Measurements from ENCODE around the gene PTP4A2.

Gene PTP4A2

DNA sequence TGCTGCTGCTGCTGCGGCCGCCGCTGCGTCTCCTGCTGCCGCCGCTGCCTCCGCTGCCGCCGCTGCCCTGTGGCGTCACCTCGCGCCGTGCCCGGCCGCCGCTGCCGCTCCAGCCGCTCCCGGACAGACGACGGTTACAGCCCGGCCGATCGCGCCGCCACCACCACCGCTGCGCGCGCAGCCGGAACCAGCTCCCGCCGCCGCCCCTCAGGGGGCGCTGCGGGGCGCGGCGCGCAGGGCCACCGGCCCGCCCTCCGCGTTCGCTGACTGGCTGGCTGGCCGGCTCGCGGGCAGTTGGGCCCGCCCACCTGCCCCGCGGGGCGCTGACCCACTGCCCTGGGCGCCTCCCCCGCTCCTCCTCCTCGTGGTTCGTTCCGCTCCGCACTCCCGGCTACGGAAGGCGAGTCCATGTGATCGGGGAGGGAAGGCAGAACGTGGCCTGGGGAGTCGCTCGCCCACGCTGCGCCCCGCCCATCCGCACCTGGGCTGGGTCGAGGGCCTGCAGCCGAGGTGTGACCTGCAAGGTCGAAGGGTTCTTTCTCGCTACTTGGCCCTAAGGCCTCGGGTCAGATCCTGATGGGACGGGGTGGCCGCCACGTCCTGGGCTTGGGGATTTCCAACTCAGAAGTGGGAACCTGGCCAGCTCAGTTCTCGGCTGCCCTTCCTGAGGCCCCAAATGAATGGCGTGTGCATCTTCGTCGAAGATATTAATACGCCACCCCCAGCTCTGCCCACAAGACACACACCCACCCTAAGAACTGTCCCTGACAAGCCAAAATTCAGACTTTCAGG is at the start of gene PTP4A2:
Gene PTP4A2 (minus strand): TSS at position 185 of the 792 bp plus-strand sequence. CDS start 19,303 bp downstream, outside the sequence.
- DNase-seq (ENCODE audit: low read depth): peak; percentile 76

DNA sequence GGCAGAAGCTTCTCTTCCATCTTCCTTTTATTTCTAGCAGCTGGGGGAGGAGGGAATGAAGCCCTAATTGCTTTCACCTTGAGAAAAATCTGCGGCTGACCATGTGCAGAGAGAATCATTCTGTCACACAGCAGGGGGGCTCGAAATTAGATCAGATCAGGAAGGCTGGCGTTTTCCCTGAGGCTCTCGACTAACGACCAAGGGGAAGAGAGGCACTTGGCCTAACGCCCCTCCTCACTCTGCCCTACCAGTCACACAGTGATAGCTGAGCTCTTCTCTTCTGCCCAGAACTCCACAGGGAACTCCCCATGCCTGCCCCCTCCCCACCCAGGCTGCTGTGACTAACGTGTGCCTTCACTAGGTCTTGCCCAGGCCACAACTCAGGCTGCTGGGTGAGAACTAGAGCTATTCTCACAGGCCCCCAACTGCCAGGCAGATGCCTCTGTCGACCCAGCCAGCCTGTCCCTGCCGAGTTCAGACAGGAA is 49.0 kb upstream of the PTP4A2 start:
- DNase-seq (ENCODE audit: low read depth): no peak

DNA sequence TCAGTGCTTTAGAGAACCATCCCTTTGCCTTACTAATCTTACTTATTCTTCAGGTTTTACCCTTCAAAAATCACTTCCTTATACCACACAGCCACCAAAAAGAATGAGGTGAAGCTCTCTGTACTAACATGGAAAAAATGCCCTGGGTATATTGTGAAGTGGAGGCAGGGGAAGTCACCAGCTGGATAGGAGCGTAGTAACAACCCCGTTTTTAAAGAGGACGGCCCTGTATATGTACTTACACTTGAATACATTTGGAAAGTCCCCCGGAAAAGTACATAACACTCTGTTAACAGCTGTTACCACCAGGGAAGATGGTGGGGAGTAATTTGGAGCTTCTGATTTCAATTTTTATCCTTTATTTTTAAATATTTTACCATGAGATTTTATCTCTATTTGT is 47.3 kb upstream of the PTP4A2 start:
- no peak for DNase-seq (ENCODE audit: low read depth)

DNA sequence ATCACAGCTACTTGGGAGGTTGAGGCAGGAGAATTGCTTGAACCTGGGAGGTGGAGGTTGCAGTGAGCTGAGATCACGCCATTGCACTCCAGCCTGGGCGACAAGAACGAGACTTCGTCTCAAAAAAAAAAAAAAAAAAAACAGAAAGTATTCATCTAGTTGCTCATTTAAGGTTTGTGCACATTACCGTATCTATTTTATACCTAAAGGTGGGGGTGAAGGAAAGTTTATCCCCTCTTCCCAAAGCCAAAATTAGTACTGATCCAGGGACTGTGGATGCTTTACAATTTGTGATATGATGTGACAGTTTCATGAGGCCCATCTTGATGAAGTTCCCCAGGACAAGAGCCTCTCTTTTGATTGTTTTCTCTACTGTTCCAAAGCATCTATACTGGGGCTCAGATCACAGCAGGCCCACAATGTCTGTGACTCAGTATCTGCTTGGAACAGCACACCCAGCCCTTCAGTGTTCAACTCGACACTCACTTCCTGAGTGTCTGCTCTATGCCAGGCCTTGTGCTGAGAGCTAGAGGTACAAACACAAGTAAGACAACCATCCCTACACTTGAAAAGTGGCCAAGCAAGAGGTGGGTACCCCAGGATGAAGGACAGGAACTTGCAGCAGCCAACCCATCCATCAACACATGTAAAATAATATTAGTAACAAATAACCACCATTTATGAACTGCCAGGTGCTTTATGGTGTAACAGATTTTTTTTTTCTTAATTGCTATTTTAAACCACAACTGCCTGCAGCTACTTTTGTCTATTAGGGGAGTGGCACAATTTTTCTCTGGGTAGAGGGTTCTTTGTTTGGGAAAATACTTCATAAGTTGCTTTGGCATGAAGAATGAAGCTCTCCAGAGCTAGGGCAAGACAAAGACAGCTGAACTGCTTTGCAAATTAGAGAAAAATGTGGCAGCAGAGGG is 46.5 kb upstream of the PTP4A2 start:
- DNase-seq (ENCODE audit: low read depth): peak; percentile 29

DNA sequence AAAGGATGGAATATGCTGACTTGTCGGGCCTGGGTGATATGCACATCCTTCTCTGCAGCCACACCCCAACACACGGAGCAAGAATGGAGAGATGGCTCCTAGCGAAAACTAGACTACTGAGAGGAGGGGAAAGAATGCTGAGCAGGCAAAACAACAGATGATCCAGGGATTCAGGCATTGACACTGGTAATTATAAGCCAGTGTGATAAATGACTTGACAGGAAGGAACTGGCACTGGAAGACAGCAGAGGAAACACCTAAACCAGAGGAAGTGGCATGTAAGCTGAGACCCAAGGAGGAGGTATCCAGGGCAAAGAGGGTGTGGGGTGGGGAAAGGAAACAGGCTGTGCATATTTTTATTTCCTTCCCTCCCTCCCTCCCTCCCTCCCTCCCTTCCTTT is 43.8 kb upstream of the PTP4A2 start:
- DNase-seq (ENCODE audit: low read depth): no peak

DNA sequence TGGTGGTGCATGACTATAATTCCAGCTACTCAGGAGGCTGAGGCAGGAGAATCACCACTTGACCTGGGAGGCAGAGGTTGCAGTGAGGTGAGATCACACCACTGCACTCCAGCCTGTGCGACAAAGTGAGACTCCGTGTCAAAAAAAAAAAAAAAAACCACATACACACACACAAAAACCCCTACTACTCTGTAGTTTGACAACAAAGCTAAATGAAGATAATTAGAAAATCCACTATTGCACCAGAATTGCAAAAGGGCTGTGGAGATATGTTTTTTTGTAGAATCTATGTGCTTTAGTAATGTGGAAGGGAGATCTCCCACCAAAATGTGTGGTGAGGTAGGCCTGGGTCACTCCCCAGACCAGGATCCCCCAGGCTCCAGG is 43.3 kb upstream of the PTP4A2 start:
- no peak for DNase-seq (ENCODE audit: low read depth)

DNA sequence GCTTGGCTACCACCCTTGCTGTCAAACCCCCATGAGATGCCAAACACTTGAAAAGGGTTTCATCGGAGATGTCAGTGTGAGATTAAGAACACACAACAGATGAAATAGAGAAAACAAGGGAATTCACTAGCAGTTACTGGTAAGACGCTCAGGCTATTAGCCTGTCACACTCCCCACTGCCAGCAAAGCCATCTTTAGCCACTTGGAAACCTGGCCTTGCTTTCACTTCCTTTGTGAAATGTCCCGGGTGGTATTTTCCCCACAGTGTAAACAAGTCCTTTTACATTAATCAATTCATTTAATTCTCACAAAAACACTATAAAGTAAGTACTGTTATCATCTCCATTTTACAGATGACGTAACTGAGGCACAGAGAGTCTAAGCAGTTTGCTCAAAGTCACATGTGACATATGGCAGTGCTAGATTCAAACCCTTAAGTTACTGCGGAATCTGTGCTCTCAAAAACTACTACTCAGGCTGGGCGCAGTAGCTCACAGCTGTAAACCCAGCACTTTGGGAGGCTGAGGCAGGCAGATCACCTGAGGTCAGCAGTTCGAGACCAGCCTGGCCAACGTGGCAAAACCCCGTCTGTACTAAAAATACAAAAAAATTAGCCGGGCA is 42.8 kb upstream of the PTP4A2 start:
- no peak for DNase-seq (ENCODE audit: low read depth)

DNA sequence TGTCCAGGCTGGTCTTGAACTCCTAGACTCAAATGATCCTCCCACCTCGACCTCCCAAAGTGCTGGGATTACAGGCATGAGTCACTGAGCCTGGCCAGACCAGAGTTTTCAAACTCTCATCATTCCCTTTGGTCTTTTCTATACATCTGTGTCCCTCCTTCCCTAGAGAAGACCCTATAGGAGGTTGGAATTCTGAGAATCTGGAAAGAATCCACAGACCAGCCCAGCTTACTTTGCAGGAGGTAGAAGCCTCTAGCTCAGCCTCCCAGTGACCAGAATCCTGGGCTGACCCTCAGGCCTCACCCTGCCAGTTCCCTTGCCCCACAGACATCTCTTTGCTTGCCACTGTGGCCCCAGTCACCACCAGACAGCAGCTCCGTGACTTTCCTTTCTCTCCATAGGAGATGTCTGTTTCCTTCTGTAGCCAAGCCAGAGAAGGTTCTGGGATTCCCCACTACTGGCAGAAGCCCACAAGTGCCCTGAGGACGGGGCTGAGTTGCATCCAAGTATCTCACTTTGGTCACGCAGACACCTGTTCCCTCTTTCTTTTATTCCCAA is 40.8 kb upstream of the PTP4A2 start:
- DNase-seq (ENCODE audit: low read depth): no peak

DNA sequence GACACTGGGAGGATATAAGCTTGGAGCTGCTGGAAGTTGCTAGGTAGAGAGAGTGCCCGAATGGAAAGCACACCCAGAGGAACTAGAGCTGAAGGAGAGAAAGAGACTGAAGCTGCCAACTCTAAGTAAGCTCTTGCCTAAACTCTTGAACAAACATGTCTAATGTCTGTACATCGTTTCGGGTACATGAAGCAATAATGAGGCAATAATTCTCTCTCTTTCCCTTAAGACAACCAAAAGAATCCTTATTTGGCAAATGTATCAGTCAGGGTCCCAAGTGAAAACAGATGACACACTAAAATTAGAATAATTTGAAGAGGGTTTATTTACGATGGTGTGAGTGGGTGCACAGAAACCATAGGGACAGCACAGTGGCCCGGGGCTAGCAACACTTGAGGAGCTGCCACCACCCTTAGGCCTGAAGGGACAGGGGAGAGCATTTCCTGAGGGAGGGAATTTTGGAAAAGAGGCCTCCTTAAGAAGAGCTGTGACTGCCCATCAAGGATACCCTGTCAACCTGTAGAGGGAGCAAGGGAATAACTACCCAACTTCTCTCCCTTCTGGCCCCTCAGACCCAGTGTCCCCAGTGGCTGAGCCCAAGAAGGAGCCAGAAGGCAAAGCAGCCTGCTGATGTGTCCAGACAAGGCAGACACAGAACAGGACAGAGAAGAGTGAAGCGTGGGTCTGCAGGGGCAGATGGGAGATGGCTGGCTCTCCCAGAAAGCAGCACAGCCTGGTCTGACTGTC is 39.4 kb upstream of the PTP4A2 start:
- no peak for DNase-seq (ENCODE audit: low read depth)

DNA sequence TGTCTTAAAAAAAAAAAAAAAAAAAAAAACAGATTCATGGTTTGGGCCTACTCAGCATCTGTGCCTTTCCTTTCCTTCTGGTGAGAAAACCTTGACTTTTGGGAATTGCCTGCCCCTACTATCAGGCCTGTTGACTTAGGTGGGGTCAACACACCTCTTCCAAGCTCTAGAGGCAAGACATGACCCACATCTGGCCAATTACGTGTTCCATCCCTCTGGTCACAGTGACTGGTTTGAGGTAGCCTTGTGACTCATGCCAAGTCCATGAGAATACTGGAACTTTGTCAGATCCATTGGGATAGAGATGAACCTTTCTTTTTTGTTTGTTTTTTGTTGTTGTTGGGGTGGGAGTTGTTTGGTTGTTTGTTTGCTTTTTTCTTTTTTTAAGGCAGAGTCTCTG is 38.2 kb upstream of the PTP4A2 start:
- DNase-seq (ENCODE audit: low read depth): no peak

DNA sequence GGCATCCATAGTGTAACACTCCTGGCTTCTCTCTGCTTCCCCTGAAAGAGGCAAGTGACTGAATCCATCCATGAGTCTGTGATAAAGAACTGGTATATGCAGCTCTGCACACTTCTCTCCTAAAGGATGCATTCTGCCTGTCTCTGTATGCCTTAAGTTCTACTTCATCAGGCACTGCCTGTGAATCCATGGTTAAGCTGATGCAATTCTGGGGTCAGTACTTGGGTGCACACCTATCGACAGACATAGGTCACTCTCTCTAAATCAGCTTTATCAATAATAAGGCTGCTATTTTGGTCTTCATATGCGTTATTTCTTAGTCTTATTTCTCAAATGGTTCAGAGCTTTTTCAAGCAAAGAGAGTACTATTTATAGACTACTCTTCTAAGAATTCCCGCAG is 32.7 kb upstream of the PTP4A2 start:
- no peak for DNase-seq (ENCODE audit: low read depth)

DNA sequence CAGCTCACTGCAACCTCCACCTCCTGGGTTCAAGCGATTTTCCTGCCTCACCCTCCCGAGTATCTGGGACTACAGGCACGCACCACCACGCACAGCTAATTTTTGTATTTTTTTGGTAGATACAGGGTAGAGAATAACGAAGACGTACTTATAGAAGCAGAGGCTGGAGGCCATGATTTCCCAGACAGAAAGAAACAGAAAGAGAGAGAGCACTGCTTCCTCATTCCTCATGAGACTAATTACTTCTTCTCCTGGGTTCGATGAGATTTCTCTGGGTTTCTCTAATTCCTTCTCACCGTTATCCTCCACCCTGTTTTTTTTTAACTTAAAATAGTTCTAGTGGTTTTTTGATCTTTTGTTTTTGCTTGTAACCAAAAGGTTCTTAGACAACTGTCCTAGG is 23.4 kb upstream of the PTP4A2 start:
- DNase-seq (ENCODE audit: low read depth): no peak

DNA sequence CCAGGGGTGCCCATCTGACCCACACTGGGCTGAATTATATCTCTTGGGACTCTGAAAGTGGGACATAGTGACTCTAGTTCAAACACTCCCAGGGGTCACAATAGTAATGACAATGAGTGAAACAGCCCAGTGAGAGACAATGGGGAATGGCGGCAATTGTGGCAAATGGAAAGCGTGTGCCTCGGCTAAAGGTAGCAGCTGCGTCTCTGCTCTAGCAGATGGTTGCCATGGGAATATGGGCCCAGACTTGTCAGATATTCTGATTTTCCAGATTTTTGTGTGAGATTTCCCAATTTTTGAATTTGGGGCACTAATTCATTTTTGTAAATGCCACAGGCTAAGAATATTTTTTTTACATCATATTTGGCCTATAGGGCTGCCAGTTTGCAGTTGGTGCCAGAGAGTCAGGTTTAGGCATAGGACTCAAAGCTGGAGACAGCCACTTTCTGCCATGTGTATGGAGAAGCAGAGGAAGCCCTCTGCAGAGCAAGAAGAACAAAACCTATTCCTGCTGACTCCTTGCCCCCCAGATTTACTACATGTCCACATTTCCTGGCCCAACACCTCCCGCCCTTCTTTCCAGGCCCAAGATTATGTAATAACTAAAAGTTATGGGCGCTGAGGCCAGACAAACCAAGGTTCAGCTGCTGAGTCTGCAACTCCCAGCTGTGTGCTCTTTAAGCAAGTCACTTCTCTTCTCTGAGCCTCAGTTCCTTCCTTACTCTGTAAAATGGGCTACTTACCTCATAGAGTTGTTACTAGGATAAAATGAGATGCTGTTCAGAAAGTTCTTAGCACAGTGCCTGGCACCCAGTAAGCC is 21.6 kb upstream of the PTP4A2 start:
- DNase-seq (ENCODE audit: low read depth): no peak

DNA sequence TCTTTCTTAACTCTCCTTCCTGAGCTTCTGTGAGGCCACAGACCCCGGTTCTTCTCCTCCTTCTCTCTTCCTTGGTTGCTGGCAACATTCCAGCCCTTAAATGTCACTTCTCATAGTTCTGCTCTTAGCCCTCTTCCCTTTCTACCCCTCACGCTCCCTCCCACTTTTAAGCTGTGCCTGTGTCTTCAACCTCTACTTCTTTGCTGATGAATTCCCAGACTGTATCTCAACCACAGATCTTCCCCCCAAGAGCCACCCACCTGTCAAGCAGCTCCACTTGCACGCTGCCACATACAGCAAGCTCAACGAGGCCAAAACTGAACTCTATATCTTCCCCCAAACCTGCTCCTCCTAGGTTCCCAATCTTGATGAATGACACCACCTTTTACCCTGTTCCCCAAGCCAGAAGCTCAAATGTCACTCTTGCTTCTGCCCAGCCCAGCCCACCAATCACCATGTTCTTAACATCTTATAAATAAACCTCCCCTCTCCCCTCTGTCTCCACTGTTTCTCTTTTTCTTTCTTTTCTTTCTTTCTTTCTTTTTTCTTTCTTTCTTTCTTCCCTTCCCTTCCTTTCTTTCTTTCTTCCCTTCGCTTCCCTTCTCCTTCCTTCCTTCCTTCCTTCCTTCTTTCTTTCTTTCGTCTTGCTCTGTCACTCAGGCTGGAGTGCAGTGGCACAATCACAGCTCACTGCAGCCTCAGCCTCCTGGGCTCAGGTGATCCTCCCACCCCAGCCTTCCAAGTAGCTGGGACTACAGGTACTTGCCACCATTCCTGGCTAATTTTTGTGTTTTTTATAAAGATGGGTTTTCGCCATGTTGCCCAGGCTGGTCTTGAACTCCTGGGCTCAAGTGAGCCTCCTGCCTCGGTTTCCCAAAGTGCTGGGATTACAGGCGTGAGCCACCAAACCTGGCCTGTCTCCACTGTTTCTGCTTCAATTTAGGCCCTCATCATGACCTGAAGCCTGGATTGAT is 19.8 kb upstream of the PTP4A2 start:
- no peak for DNase-seq (ENCODE audit: low read depth)

DNA sequence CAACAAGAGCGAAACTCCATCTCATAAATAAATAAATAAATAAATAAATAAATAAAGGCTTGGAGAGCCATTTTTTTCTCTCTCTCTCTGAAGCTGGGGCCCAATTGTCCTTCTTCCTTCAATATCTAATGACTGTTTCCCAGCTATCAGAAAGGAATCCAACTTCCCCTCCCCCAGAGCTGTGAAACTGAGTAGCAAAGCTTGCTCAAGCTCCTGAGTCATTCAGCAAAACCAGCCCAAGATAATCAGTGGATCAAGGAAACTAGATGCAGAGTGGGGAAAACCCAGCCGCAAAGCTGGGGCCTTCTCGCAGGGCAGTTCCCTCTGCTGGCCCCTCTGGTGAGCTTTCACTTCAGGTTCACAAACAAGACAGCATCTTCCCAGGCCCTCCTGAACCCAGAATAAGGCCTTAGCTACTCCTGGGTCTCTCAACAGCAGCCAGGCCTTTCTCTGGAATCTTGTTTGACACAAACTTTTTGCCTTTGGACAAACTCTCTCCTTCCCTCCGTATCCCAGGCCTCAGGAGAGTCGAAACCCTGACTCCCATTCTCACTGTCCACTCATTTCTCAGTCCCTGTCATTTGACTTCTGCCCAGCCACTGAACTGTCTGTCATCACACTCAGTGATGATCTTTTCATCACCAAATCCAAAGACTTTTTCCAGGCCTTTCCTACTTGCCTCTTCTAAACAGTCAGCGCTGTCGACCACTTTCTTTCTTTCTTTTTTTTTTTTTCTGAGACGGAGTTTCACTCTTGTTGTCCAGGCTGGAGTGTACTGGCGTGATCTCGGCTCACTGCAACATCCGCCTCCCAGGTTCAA is 18.0 kb upstream of the PTP4A2 start:
- peak; percentile 49 for DNase-seq (ENCODE audit: low read depth)

DNA sequence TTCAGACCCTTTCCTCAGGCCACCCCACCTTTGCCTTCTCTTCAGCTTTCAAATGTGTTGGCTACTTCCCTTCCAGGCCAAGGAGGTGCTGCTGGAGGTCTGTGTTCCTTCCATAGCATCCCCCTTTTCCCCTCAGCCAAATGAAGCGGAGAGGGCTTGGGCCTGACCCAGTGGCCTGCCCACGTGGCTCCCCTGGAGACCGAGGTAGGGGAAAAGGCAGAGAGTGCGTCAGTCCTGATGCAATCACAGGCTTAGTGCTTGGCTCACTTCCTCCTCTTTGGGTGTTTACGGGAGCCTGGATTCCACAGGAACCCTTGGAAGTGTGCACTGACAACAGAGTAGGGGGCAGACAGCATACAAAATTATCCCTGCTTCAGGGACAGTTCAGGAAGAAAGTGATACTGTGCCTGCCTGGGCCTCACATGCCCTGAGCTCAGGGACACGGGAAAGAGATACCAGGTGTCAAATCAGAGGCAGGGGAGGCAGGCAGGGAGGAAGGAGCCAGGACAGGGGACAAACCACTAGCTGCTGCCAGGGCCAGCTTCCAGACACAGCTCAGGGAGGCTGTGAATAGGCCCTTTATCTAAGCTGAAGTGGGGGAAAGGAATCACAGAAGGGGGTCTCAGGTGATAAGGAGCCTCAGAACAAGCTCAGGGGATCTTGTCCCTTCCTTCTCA is 16.6 kb upstream of the PTP4A2 start:
- DNase-seq (ENCODE audit: low read depth): no peak

DNA sequence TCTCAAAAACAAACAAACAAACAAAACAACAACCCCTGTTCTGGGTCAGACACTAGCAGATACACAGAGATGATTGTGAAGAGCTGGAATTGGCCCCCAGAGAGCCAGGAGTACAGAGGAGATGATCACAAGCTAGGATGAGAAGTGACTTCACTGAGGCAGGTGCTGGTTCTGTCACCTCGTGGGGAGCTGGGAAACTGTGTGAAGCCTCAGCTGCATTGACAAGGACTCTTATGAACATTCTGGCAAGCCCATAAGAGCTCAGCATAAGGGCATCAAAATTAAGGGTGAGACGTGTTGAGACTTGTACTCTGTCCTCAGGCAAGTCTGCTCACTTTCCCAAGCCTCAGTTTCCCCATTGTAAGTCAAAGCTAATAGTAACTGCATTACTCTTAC is 14.7 kb upstream of the PTP4A2 start:
- DNase-seq (ENCODE audit: low read depth): no peak

DNA sequence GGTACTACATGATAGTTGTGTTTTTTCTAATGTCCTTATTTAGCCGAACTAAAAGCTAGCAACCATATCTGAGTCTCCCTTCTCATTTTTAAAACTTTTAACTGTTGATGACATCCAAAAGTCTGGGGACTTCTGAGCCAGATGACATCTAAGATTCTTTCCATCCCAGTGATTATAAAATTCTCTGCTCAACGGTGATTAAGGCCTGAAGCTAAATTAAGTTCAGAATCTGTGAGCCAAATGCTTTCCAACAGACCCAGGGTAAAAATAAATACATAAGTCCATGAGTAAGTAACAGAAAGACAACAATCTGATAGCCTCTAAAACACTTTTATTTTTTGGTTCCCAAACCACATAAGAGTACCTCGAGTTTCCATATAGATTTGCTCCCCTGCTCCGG is 13.1 kb upstream of the PTP4A2 start:
- no peak for DNase-seq (ENCODE audit: low read depth)
